ENCODE data around the gene DOCK11. TPM values are rescaled to one million over a fixed set of nuclear protein-coding genes. Genes with fewer than 3 reads are reported as not detected.
A peak's percentile ranks its signal among the peaks of the same experiment; 100 is the strongest.

Gene DOCK11
- total RNA-seq, 2 donors from 2014 or later = 4.9 to 15.8 TPM

DNA sequence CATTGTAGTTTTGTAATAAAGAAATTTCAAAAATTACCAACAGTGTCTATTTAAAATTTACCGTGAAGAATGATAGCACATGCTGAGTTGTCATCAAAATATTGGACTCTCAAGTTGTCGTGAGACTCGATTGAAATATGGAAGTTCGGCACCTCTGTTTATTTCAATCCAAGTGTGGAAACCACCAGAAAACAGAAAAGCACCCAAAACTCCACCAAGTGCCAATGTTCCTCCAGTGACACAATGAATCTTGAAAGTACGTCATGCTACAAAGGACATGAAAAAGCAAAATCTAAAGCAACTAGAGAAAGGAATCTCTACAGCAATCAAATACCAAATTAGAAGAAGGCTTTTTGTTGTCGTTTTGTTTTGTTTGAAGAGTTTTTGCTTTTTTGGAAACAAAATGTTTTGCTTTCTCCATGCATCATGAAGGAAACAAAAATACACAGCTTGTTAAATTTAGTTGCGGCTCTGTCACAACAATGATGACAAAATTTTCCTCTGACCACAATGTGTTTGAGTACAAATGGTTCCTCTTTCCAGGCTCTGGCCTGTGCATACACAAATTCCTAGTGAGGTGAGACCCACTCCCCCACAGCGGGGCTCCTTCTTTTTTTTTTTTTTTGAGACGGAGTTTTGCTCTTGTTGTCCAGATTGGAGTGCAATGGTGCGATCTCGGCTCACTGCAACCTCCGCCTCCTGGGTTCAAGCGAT lies 222.2 kb downstream of the DOCK11 start:
- no peak for ATAC-seq
- Histone ChIP-seq H3K4me3 (no peak overlapping the region), H3K36me3 (replicated peaks in 1 of 2; ENCODE audit: insufficient read depth in 1 of 2, low read depth in 2 of 2) (no peaks in the 10 kb centered on the region), H3K4me1 (no peaks in the 10 kb centered on the region), H3K27me3 (no peaks in the 10 kb centered on the region), H3K9me3 (no peaks in the 10 kb centered on the region), H3K27ac (peak overlapping the region in 1 of 4 donors; percentile 50)
- intact Hi-C loops (cut with DNase I) = no loop called here
- 72 to 91% methylated on average over 13 of the region's 13 CpGs for WGBS, 2 donors
- no peak for TF ChIP-seq POLR2A (IDR thresholded peaks at IDR 0.05)
- TF ChIP-seq, protein P1, sequence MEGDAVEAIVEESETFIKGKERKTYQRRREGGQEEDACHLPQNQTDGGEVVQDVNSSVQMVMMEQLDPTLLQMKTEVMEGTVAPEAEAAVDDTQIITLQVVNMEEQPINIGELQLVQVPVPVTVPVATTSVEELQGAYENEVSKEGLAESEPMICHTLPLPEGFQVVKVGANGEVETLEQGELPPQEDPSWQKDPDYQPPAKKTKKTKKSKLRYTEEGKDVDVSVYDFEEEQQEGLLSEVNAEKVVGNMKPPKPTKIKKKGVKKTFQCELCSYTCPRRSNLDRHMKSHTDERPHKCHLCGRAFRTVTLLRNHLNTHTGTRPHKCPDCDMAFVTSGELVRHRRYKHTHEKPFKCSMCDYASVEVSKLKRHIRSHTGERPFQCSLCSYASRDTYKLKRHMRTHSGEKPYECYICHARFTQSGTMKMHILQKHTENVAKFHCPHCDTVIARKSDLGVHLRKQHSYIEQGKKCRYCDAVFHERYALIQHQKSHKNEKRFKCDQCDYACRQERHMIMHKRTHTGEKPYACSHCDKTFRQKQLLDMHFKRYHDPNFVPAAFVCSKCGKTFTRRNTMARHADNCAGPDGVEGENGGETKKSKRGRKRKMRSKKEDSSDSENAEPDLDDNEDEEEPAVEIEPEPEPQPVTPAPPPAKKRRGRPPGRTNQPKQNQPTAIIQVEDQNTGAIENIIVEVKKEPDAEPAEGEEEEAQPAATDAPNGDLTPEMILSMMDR (IDR thresholded peaks at IDR 0.05) = no peak
- no peak for DNase-seq

DNA sequence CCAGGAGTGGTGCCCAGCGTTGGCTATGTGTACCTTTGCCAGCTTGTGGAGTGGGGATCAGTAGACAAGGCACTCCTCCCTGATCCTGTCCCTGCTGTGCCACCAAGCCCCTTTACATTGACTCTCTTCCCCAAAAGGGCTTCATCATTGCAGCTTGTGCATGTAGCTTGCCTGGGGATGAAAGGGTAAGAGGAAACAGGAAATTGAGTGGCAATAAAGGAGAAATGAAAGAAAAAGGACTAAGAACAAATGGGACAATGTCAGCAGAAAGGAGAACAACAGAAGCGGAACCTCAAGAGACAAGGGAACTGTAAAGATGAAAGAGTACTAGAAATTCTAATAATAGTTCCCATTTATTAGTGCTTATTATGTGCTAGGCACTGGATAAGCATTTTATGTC lies 223.1 kb downstream of the DOCK11 start:
- TF ChIP-seq POLR2A (IDR thresholded peaks at IDR 0.05) = no peak
- TF ChIP-seq, protein P1 (IDR thresholded peaks at IDR 0.05) = no peak
- no peaks in the 10 kb centered on the region for H3K4me1 ChIP-seq
- 86 to 90% methylated on average over 1 to 2 of the region's 2 CpGs for WGBS, 2 donors

DNA sequence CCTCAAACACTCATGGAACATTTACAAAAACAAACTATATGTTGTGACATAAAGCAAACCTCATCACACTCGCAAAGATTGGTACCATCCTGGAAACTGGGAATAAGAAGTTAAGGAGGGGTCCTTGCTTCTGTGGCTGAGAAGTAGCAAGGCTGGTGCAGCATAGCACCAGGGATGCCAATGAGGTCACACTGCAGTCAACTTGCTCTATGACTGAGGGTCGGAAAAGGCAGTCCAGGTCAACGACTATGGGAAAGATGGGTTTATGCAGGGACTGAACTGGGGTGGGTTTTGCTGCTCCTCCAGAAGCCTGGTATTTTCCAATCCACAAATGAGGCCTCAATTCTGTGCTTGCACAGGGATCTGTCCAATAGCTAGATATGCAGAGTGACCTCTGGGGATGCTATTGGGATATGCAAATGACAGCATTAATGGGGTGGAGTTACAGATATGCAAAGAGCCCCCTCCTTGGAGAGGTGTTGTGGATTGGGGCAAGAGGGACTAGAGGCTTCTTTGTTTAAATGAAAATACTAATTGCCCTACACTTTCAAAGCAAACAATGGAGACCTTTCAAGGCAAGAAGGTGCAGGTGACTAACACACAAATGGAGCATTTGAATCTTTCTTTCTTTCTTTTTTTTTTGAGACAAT lies 224.6 kb downstream of the DOCK11 start:
- H3K9me3 ChIP-seq = no peaks in the 10 kb centered on the region
- TF ChIP-seq, protein P1 (IDR thresholded peaks at IDR 0.05) = no peak
- TF ChIP-seq POLR2A (IDR thresholded peaks at IDR 0.05) = no peak

More for the DNA sequence above, 223.1 kb downstream of the DOCK11 start:
- Histone ChIP-seq H3K27me3 (no peaks in the 10 kb centered on the region), H3K27ac (peak overlapping the region in 1 of 4 donors; percentile 50), H3K36me3 (replicated peaks in 1 of 2; ENCODE audit: insufficient read depth in 1 of 2, low read depth in 2 of 2) (no peaks in the 10 kb centered on the region), H3K4me3 (no peak overlapping the region), H3K9me3 (no peaks in the 10 kb centered on the region)
- DNase-seq (no peak), ATAC-seq (no peak)
- intact Hi-C loops (cut with DNase I) = no loop called here

DNA sequence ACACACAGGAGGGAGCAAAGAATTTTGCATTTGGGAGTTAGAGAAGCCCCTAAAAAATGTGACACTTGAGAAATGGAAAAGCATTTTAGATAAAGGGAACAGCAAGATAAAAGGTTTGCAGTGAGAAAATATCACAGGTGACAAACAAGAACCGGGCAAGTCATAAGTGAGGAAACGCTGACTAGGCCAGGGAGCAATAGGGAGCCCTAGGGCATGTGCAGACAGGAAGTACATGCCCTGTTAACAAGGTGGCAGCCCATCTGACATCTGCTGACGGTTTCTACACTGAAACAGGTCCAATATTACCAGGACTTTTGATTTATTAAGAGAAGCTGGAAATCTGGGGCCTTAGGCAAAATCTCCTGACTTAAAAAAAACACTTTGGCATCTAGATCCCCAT lies 227.8 kb downstream of the DOCK11 start:
- no peak for TF ChIP-seq POLR2A (IDR thresholded peaks at IDR 0.05)
- TF ChIP-seq, protein P1 (IDR thresholded peaks at IDR 0.05) = no peak
- Histone ChIP-seq H3K4me3 (no peak overlapping the region), H3K27ac (no peak overlapping the region), H3K36me3 (replicated peaks in 1 of 2; ENCODE audit: insufficient read depth in 1 of 2, low read depth in 2 of 2) (no peaks in the 10 kb centered on the region), H3K27me3 (no peaks in the 10 kb centered on the region), H3K4me1 (peaks cover 18% of the 10 kb centered on the region), H3K9me3 (no peaks in the 10 kb centered on the region)
- intact Hi-C loops (cut with DNase I) = no loop called here
- WGBS, 2 donors = 47 to 80% methylated on average over 3 of the region's 3 CpGs
- no peak for ATAC-seq
- DNase-seq = no peak

More for the DNA sequence above, 224.6 kb downstream of the DOCK11 start:
- DNase-seq (no peak), ATAC-seq (no peak)
- Histone ChIP-seq H3K27me3 (no peaks in the 10 kb centered on the region), H3K27ac (no peak overlapping the region), H3K4me3 (no peak overlapping the region), H3K36me3 (replicated peaks in 1 of 2; ENCODE audit: insufficient read depth in 1 of 2, low read depth in 2 of 2) (no peaks in the 10 kb centered on the region), H3K4me1 (peaks cover 6% of the 10 kb centered on the region)
- intact Hi-C loops (cut with DNase I) = no loop called here
- WGBS, 2 donors = 83 to 92% methylated on average over 2 to 3 of the region's 3 CpGs

All from body of pancreas (tissue), 4 donors.